GM12878 (cell line): ENCODE data around the gene SLC34A3. TPM values are rescaled to one million over a fixed set of nuclear protein-coding genes. Genes with fewer than 3 reads are reported as not detected.

ENCODE experiments used
- ATAC-seq: fragments of 200-7000 bp; cut with Tn5 transposase; 3 replicates; pipeline ENCODE4 v1.9.1; 2020; ENCODE audit warnings: mild to moderate bottlenecking, moderate library complexity
- BruUV-seq: library from RNA; stranded (reverse); fragments of 400-500 nt; replicated peaks from 2 replicates; lab custom pipeline; 2021; lab: Mats Ljungman, UMichigan
- CTCF ChIA-PET: fragments of 300-600 bp; sonication (Branson Sonifier 250); formaldehyde crosslinking; extraction: SDS; loops from one replicate; lab custom pipeline; 2021; ENCODE audit warnings: inconsistent platforms; lab: Yijun Ruan, JAX
- POLR2A ChIA-PET: fragments of 350-600 bp; formaldehyde crosslinking; extraction: SDS; loops from one replicate; lab custom pipeline; 2021; ENCODE audit warnings: inconsistent platforms; lab: Charles Lee
- RAD21 ChIA-PET: fragments of 300-600 bp; sonication (Branson Sonifier 250); formaldehyde crosslinking; loops from one replicate; lab custom pipeline; 2023; ENCODE audit warnings: antibody characterized with exemption; ENCODE audit not compliant: unreplicated experiment; lab: Charles Lee
- SMC1A ChIA-PET: fragments of 300-600 bp; sonication (Branson Sonifier 250); formaldehyde crosslinking; loops from one replicate; lab custom pipeline; 2023; ENCODE audit not compliant: unreplicated experiment, uncharacterized antibody; lab: Charles Lee
- DNase-seq: peaks from one replicate; pipeline ENCODE4 v3.0.0-alpha.2; 2011; ENCODE audit warnings: low read depth, low spot score
- FAIRE-seq: peaks from 3 replicates; lab custom pipeline; 2011; peaks lifted over from hg19 to GRCh38; lab: Jason Lieb, UNC
- H2AFZ ChIP-seq: 2 replicates; pipeline ENCODE4 v1.6.0; 2011; ENCODE audit warnings: low read depth, low read length, control low read depth; ENCODE audit not compliant: control insufficient read depth
- H3K27ac ChIP-seq: 2 replicates; pipeline ENCODE4 v1.5.1; 2011; ENCODE audit warnings: control low read depth; ENCODE audit not compliant: control insufficient read depth, insufficient read depth
- H3K27me3 ChIP-seq, 2 experiments: replicated peaks in 1 of 2; 2 replicates each; pipeline versions ENCODE4 v1.6.0 to v1.6.1; 2011; ENCODE audit warnings: low read length in 1 of 2; ENCODE audit not compliant: control insufficient read depth in 2 of 2, insufficient read depth in 2 of 2
- H3K36me3 ChIP-seq, 2 experiments: 2 replicates each; pipeline ENCODE4 v1.5.1; 2011; ENCODE audit warnings: low read length in 1 of 2; ENCODE audit not compliant: control insufficient read depth in 2 of 2, insufficient read depth in 2 of 2
- H3K4me1 ChIP-seq: 2 replicates; pipeline ENCODE4 v1.6.1; 2011; ENCODE audit warnings: mild to moderate bottlenecking, low read length, moderate library complexity, mixed read lengths; ENCODE audit not compliant: control insufficient read depth, insufficient read depth
- H3K4me2 ChIP-seq: 2 replicates; pipeline ENCODE4 v1.6.0; 2011; ENCODE audit warnings: control low read depth; ENCODE audit not compliant: control insufficient read depth, insufficient read depth
- H3K4me3 ChIP-seq: fragments of 200-600 bp; sonication (generic); 2 replicates; pipeline ENCODE4 v1.5.1; 2016
- H3K79me2 ChIP-seq: 2 replicates; pipeline ENCODE4 v1.6.0; 2011; ENCODE audit warnings: low read length; ENCODE audit not compliant: control insufficient read depth, insufficient read depth
- H3K9ac ChIP-seq: 2 replicates; pipeline ENCODE4 v1.8.0; 2011; ENCODE audit warnings: low read length, control low read depth, mixed read lengths; ENCODE audit not compliant: control insufficient read depth, insufficient read depth
- H3K9me3 ChIP-seq: replicated peaks from 3 replicates; pipeline ENCODE4 v1.5.1; 2011; ENCODE audit warnings: mild to moderate bottlenecking, low read length; ENCODE audit not compliant: control insufficient read depth, insufficient read depth
- H4K20me1 ChIP-seq: 2 replicates; pipeline ENCODE4 v1.6.0; 2011; ENCODE audit not compliant: control insufficient read depth, insufficient read depth
- IKZF2 ChIP-seq, 2 experiments: fragments of 450-650 bp; IDR thresholded peaks; 2 replicates each; pipeline ENCODE4 v1.6.1; 2017; ENCODE audit warnings: mild to moderate bottlenecking in 2 of 2, moderate library complexity in 2 of 2
- KLF5 ChIP-seq: fragments of 450-650 bp; IDR thresholded peaks from 2 replicates; pipeline ENCODE4 v1.6.1; 2014; ENCODE audit warnings: mild to moderate bottlenecking; ENCODE audit not compliant: partially characterized antibody
- MEF2B ChIP-seq: fragments of 450-650 bp; IDR thresholded peaks from 2 replicates; pipeline ENCODE4 v1.6.1; 2018; ENCODE audit warnings: mild to moderate bottlenecking, moderate library complexity; ENCODE audit not compliant: partially characterized antibody, poor library complexity, severe bottlenecking
- NR2F1 ChIP-seq: fragments of 450-650 bp; conservative IDR thresholded peaks from 2 replicates; pipeline ENCODE4 v1.6.1; 2017; ENCODE audit warnings: mild to moderate bottlenecking
- RELA ChIP-seq: fragments of 450-650 bp; IDR thresholded peaks from 2 replicates; pipeline ENCODE4 v1.8.0; 2014; ENCODE audit warnings: borderline replicate concordance; ENCODE audit not compliant: partially characterized antibody
- RUNX3 ChIP-seq: IDR thresholded peaks from 2 replicates; pipeline ENCODE4 v1.6.1; 2012; ENCODE audit warnings: low read length, inconsistent platforms
- TAF1 ChIP-seq: IDR thresholded peaks from 2 replicates; pipeline ENCODE4 v1.6.1; 2011; ENCODE audit warnings: mild to moderate bottlenecking, low read depth, low read length, borderline replicate concordance
- ZBED1 ChIP-seq: IDR thresholded peaks from 2 replicates; pipeline ENCODE4 v1.6.1; 2016; ENCODE audit warnings: borderline replicate concordance
- WGBS: methylation state at CpG from one replicate; pipeline ENCODE4 v1.1.6; 2016; ENCODE audit warnings: low lambda C conversion rate; ENCODE audit not compliant: insufficient replicate concordance, insufficient coverage; ENCODE audit errors: missing lambda C conversion rate; 5-methylcytosine and 5-hydroxymethylcytosine counted together
- in situ Hi-C: fragments of 300-500 bp; cut with MboI; formaldehyde crosslinking; loops from 9 replicates; pipeline ENCODE4 v1.14.3; 2018; ENCODE audit warnings: mixed read lengths
- intact Hi-C: fragments of 100-400 bp; cut with micrococcal nuclease; formaldehyde crosslinking; loops from one replicate; pipeline ENCODE4 v1.14.2; 2022; ENCODE audit not compliant: unreplicated experiment
- polyA plus RNA-seq, 11 experiments: library from polyadenylated mRNA; depleted of rRNA in 4 of 11; unstranded in 6 of 11; stranded (reverse) in 5 of 11; fragments of >200 nt; fragmentation: Nextera tagmentation in 4 of 11; fragmentation: Illumina TruSeq in 1 of 11; extraction: Ambion mirVana in 4 of 11; extraction: Trizol in 1 of 11; gene quantifications; 1 replicate in 1 of 11; 2 replicates in 10 of 11; pipeline versions ENCODE4 v1.2.1 to v1.2.3, GENCODE V29; 2011 to 2016; ENCODE audit warnings: inconsistent platforms in 2 of 11, missing spikeins in 2 of 11, low read depth in 1 of 11
- total RNA-seq, 4 experiments: library from RNA; depleted of rRNA in 3 of 4; stranded (reverse); fragments of >200 nt in 3 of 4; fragmentation: Illumina TruSeq in 1 of 4; extraction: Trizol in 1 of 4; gene quantifications; 2 replicates each; pipeline versions ENCODE4 v1.2.1 to v1.2.3, GENCODE V29; 2013 to 2021
- TF ChIP-seq, protein P1 (sequence below): fragments of 450-650 bp; IDR thresholded peaks from 2 replicates; pipeline ENCODE4 v1.6.1; 2016; ENCODE audit warnings: mild to moderate bottlenecking
- TF ChIP-seq, protein P2 (sequence below): IDR thresholded peaks from 2 replicates; pipeline ENCODE4 v1.6.1; 2011; ENCODE audit warnings: mild to moderate bottlenecking, low read depth, low read length, moderate library complexity; ENCODE audit not compliant: insufficient replicate concordance
- TF ChIP-seq, protein P3 (sequence below), 3 experiments: IDR thresholded peaks in 2 of 3; conservative IDR thresholded peaks in 1 of 3; 2 replicates each; pipeline ENCODE4 v1.5.1; 2011; ENCODE audit warnings: low read depth in 3 of 3, low read length in 3 of 3, mild to moderate bottlenecking in 3 of 3, control low read depth in 2 of 3, moderate library complexity in 2 of 3, inconsistent platforms in 1 of 3, mixed read lengths in 1 of 3; ENCODE audit not compliant: control insufficient read depth in 2 of 3, insufficient read depth in 1 of 3; ENCODE audit errors: extremely low read depth in 1 of 3
- TF ChIP-seq, protein P4 (sequence below): fragments of 450-650 bp; IDR thresholded peaks from 2 replicates; pipeline ENCODE4 v1.6.1; 2017; ENCODE audit warnings: mild to moderate bottlenecking, moderate library complexity

Gene SLC34A3
- total and polyA plus RNA-seq, 10 of the 15 experiments (the other 5 are each of a cell fraction or from before 2014, with no cell fraction given): not detected

DNA sequence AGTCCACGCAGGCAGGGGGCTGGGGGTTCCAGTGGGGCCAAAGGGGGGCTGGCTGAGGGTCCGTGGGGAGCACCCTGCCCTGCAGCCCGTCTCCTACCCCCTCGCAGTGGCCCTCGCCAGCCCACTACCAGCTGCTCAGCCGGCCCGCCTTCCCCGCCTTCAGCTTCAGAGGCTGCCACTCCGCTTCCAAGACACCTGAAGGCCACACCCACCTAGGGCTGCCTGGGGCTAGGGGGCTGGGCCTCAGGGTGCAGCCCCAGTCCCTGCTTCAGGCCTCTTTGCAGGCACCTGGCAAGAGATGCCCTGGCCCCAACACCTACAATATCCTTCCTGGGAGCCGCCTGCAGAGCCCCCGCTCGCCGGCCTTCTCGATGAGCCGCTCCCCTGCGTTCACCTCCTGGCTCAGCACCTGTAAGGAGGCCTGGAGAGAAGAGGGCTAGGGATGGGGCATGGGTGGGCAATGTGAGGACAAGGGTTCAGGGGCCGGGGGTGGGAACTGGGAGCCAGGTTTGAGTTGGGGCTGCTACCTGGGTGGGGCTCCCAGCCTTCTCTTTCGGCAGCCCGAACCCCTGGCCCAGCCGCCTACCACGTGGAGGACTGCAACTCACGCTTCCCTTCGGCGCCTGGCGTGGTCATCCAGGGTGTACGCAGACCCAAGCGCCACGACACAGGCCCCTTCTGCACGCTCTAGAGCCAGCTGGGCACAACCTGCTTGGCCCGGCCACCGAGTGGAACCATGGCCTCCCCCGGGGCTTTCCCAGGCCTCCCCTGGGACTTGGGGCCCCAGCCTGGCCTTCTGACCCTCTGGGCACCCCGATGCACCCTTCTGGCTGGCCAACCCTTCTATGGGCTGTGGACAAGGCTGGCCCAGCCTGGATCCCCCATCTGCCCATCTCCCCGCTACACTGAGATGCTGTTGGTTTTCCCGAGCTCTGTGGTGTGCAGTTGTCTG lies 22.1 kb downstream of the SLC34A3 start:
- WGBS: 55% methylated on average over 30 of the region's 35 CpGs
- intact Hi-C loops: no loop called here
- ChIA-PET SMC1A (interaction anchor here (0.9 kb wide), 1 partner anchor 12 kb away, joined by 4 read pairs; the partner anchor contains the start of gene TUBB4B), CTCF (interaction anchor here (1.1 to 1.7 kb wide), 4 partner anchors 11 to 25 kb away, joined by 3 to 6 read pairs (median 3); partner anchors contain the start of gene TOR4A), RAD21 (interaction anchor here (1.8 kb wide), 1 partner anchor 25 kb away, joined by 6 read pairs; the partner anchor contains the start of gene TOR4A), POLR2A (interaction anchor here (0.5 to 6.2 kb wide), 2 partner anchors 12 to 157 kb away, joined by 4 to 112 read pairs; partner anchors contain the start of gene TUBB4B)
- Histone ChIP-seq H3K9me3 (no peaks in the 10 kb centered on the region), H3K4me3 (no peak overlapping the region), H4K20me1 (no peaks in the 10 kb centered on the region), H3K27me3 (no peaks in the 10 kb centered on the region), H3K4me1 (peaks cover 14% of the 10 kb centered on the region), H3K36me3 (peaks cover 0 to 2% of the 10 kb centered on the region in 2 experiments; a peak in 1 of 4 replicates), H3K27ac (no peak overlapping the region), H3K9ac (no peak overlapping the region), H3K79me2 (peaks cover 18% of the 10 kb centered on the region), H2AFZ (no peak overlapping the region), H3K4me2 (no peak overlapping the region)
- FAIRE-seq (no peak), DNase-seq (no peak), ATAC-seq (peak; percentile 38)
- in situ Hi-C loops: no loop called here
- BruUV-seq: no TSS peak
- no peak for TF ChIP-seq RUNX3
- TF ChIP-seq MEF2B: peak; percentile 88
- TF ChIP-seq TAF1: no peak
- TF ChIP-seq, protein P1, sequence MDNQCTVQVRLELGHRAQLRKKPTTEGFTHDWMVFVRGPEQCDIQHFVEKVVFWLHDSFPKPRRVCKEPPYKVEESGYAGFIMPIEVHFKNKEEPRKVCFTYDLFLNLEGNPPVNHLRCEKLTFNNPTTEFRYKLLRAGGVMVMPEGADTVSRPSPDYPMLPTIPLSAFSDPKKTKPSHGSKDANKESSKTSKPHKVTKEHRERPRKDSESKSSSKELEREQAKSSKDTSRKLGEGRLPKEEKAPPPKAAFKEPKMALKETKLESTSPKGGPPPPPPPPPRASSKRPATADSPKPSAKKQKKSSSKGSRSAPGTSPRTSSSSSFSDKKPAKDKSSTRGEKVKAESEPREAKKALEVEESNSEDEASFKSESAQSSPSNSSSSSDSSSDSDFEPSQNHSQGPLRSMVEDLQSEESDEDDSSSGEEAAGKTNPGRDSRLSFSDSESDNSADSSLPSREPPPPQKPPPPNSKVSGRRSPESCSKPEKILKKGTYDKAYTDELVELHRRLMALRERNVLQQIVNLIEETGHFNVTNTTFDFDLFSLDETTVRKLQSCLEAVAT: 0 out of 2 replicates have a peak, but pooled peaks have one; percentile 19
- TF ChIP-seq, protein P2, sequence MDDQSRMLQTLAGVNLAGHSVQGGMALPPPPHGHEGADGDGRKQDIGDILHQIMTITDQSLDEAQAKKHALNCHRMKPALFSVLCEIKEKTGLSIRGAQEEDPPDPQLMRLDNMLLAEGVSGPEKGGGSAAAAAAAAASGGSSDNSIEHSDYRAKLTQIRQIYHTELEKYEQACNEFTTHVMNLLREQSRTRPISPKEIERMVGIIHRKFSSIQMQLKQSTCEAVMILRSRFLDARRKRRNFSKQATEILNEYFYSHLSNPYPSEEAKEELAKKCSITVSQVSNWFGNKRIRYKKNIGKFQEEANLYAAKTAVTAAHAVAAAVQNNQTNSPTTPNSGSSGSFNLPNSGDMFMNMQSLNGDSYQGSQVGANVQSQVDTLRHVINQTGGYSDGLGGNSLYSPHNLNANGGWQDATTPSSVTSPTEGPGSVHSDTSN: peak; percentile 51
- TF ChIP-seq, protein P3, sequence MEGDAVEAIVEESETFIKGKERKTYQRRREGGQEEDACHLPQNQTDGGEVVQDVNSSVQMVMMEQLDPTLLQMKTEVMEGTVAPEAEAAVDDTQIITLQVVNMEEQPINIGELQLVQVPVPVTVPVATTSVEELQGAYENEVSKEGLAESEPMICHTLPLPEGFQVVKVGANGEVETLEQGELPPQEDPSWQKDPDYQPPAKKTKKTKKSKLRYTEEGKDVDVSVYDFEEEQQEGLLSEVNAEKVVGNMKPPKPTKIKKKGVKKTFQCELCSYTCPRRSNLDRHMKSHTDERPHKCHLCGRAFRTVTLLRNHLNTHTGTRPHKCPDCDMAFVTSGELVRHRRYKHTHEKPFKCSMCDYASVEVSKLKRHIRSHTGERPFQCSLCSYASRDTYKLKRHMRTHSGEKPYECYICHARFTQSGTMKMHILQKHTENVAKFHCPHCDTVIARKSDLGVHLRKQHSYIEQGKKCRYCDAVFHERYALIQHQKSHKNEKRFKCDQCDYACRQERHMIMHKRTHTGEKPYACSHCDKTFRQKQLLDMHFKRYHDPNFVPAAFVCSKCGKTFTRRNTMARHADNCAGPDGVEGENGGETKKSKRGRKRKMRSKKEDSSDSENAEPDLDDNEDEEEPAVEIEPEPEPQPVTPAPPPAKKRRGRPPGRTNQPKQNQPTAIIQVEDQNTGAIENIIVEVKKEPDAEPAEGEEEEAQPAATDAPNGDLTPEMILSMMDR (IDR thresholded peaks at IDR 0.05 in 2 of 3, conservative IDR thresholded peaks at IDR 0.05 in 1 of 3; ENCODE audit: control insufficient read depth in 2 of 3, extremely low read depth in 1 of 3, insufficient read depth in 1 of 3, low read depth in 3 of 3, low read length in 3 of 3): no peak
- TF ChIP-seq IKZF2 (IDR thresholded peaks at IDR 0.05): no peak
- no peak for TF ChIP-seq ZBED1
- TF ChIP-seq RELA: peak; percentile 35
- no peak for TF ChIP-seq KLF5
- TF ChIP-seq, protein P4, sequence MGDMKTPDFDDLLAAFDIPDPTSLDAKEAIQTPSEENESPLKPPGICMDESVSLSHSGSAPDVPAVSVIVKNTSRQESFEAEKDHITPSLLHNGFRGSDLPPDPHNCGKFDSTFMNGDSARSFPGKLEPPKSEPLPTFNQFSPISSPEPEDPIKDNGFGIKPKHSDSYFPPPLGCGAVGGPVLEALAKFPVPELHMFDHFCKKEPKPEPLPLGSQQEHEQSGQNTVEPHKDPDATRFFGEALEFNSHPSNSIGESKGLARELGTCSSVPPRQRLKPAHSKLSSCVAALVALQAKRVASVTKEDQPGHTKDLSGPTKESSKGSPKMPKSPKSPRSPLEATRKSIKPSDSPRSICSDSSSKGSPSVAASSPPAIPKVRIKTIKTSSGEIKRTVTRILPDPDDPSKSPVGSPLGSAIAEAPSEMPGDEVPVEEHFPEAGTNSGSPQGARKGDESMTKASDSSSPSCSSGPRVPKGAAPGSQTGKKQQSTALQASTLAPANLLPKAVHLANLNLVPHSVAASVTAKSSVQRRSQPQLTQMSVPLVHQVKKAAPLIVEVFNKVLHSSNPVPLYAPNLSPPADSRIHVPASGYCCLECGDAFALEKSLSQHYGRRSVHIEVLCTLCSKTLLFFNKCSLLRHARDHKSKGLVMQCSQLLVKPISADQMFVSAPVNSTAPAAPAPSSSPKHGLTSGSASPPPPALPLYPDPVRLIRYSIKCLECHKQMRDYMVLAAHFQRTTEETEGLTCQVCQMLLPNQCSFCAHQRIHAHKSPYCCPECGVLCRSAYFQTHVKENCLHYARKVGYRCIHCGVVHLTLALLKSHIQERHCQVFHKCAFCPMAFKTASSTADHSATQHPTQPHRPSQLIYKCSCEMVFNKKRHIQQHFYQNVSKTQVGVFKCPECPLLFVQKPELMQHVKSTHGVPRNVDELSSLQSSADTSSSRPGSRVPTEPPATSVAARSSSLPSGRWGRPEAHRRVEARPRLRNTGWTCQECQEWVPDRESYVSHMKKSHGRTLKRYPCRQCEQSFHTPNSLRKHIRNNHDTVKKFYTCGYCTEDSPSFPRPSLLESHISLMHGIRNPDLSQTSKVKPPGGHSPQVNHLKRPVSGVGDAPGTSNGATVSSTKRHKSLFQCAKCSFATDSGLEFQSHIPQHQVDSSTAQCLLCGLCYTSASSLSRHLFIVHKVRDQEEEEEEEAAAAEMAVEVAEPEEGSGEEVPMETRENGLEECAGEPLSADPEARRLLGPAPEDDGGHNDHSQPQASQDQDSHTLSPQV: no peak
- TF ChIP-seq NR2F1: peak; percentile 87
